Measurements from ENCODE around the gene SPEF1.

DNA sequence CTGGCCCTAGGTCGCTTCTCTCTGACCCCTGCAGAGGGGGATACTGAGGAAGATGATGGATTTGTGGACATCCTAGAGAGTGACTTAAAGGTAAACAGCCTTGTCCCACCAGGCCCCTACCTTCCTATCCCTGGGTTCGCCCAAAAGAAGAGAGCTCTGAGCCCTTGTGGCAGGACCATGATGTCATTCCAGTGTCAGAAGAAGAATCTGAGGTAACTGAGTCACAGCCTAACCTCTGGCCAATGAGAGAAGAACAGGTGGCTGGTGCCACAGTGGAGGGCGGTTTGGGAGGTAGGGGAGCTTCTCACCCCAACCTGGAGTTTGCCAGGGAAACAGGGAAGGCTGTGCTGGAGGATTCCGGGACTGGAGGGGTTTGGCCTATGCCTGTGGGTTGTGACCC, 20.1 kb upstream of the SPEF1 start:
- TF ChIP-seq, protein P1, sequence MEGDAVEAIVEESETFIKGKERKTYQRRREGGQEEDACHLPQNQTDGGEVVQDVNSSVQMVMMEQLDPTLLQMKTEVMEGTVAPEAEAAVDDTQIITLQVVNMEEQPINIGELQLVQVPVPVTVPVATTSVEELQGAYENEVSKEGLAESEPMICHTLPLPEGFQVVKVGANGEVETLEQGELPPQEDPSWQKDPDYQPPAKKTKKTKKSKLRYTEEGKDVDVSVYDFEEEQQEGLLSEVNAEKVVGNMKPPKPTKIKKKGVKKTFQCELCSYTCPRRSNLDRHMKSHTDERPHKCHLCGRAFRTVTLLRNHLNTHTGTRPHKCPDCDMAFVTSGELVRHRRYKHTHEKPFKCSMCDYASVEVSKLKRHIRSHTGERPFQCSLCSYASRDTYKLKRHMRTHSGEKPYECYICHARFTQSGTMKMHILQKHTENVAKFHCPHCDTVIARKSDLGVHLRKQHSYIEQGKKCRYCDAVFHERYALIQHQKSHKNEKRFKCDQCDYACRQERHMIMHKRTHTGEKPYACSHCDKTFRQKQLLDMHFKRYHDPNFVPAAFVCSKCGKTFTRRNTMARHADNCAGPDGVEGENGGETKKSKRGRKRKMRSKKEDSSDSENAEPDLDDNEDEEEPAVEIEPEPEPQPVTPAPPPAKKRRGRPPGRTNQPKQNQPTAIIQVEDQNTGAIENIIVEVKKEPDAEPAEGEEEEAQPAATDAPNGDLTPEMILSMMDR (IDR thresholded peaks at IDR 0.05), result no peak
- TF ChIP-seq POLR2A (IDR thresholded peaks at IDR 0.05), result no peak
